Measurements from ENCODE around the gene SCARB1.
"Not testable (repeated sequence)": the region's sequence is repeated elsewhere in the genome, so short reads cannot be mapped to it uniquely, and the experiment has no call there.

The SCARB1 gene

DNA sequence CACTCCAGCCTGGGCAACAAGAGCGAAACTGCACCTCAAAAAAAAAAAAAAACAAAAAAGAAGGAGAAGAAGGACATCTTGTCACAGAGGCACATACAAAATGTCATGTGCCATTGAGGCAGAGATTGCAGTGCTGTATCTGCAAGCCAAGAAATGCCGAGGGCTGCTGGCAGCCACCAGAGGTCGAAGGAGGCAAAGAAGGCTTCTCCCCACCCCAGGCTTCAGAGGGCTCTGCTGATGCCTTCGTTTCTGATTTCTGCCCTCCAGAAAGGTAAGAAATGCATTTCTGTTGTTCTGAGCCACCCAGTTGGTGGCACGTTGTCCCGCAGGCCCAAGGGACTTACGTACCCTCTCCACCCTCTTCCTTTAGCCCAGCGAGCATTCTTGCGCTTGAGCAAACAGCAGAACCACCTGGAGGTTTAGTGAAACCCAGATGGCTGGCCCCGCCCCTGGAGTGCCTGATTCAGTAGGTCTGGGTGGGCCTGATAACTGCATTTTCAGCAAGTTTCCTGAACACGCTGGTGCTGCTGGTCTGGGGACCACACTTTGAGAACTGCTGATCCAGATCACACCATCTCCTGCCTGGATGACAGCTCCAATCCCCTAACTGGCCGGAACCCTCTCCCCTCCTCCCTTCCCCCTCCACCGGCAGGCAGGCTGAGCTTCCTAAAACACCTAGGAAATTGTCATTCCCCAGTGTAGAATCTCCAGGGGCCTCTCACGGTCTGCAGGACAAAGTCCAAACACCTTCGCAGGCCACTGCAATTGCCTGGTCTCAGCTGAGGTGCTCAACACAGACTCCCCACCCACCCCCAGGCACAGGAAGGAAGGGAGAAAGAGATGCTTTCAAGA is 21.1 kb upstream of the SCARB1 start:
- DNase-seq (ENCODE audit: extremely low spot score, insufficient read length, low read depth) (no peak), FAIRE-seq (peak; percentile 78)

GRCh38 chr12:124883263-124884130 is 19.8 kb upstream of the SCARB1 start:
- no peak for FAIRE-seq
- DNase-seq (ENCODE audit: extremely low spot score, insufficient read length, low read depth): no peak

- no peak for FAIRE-seq
- no peak for DNase-seq (ENCODE audit: extremely low spot score, insufficient read length, low read depth)
Measured at GRCh38 chr12:124881123-124881522, 17.5 kb upstream of the SCARB1 start.

DNA sequence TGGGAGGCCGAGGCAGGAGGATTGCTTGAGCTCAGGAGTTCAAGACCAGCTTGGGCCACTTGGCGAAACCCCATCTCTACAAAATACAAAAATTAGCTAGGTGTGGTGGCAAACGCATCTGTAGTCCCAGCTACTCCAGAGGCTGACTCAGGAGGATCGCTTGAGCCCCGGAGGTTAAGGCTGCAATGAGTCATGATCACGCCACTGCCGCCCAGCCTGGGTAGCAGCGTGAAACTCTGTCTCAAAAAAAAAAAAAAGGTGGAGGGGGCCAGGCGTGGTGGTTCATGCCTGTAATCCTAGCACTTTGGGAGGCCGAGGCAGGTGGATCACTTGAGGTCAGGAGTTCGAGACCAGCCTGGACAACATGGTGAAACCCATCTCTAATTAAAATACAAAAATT is 16.7 kb upstream of the SCARB1 start:
- not testable (repeated sequence) for FAIRE-seq; DNase-seq (ENCODE audit: extremely low spot score, insufficient read length, low read depth)

GRCh38 chr12:124878795-124879516 is 15.3 kb upstream of the SCARB1 start:
- DNase-seq (ENCODE audit: extremely low spot score, insufficient read length, low read depth) (no peak), FAIRE-seq (no peak)

DNA sequence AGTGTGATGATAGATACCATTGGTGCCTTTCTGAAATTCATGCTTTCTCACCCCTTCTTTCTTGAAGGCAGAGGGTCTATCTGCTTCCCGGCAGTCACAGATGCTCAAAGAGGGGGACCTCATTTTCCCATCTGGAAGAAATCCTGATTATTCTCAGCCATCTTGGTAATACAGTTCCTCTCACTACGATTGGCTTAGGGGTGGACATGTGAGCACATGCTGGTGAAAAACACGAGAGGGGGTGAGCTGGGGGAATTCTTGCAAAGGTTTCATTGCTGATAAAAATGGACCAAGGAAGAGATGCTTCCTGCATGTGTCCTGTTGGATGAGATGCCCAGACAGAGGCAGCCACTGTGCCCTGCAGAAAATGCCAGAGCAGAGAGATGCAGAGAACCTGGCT is 13.8 kb upstream of the SCARB1 start:
- FAIRE-seq (no peak), DNase-seq (ENCODE audit: extremely low spot score, insufficient read length, low read depth) (no peak)

- DNase-seq (ENCODE audit: extremely low spot score, insufficient read length, low read depth): no peak
- FAIRE-seq: peak; percentile 62
Measured at GRCh38 chr12:124876171-124876570, 12.5 kb upstream of the SCARB1 start.

DNA sequence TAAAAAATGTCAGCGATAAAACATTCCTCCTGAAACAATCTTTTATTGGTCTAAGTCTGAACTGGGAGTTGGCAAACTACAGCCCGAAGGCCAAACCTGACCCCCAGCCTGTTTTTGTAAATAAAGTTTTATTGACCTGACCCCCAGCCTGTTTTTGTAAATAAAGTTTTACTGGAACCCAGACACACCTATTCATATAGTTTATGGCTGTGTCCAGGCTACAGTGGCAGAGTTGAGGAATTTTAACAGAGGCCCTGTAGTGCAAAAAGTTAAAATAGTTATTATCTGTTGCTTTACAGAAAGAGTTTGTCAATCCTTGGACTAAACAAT is 12.1 kb upstream of the SCARB1 start:
- no peak for FAIRE-seq
- DNase-seq (ENCODE audit: extremely low spot score, insufficient read length, low read depth): no peak

GRCh38 chr12:124874988-124875802 is 11.5 kb upstream of the SCARB1 start:
- FAIRE-seq: no peak

DNA sequence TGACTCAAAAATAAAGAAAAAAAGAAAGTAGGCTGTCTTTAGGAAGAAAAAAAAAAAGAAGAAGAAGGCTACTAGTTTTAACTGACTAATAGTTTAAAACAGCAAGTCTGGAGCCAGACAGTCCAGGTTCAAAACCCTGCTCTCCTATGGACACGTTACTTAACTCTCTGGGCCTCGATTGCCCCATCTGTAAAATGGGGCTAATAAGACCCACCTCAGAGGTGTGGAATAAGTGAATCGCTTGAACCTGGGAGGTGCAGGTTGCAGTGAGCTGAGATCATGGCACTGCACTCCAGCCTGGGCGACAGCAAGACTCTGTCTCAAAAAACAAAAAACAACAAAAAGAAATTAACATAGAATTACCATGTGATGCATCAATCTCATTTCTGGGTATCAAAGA is 10.5 kb upstream of the SCARB1 start:
- DNase-seq (ENCODE audit: extremely low spot score, insufficient read length, low read depth) (no peak), FAIRE-seq (no peak)

More at GRCh38 chr12:124874988-124875802, 11.5 kb upstream of the SCARB1 start:
- DNase-seq (ENCODE audit: extremely low spot score, insufficient read length, low read depth): no peak

DNA sequence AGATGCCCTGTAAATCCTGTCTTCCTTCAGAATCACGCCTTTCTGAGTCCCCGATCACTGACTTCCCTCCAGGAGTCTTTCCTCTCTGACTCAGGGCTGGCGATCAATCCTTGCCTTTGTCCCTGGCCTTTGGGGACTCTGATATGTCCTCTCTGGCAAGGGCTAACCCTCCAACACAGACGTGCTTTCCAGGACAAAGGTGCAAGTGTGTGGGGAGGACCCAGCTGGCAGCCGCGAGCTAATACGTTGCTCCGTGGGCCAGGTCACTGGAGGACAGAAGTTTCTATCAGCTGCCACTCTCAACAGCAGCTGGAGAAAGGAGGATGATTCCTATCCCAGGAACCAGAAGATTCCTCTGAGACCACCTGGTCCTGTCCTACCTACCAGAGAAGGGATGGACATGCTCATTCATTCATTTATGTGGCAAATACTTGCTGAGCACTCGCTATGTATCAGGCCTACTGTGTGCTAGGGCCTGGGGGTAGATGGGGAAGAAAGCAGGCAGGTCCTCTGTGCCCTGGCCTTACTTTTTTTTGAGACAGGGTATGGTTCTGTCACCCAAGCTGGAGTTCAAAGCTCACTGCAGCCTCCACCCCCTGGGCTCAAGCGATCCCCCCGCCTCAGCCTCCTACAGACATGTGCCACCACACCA is 8.5 kb upstream of the SCARB1 start:
- FAIRE-seq (no peak), DNase-seq (ENCODE audit: extremely low spot score, insufficient read length, low read depth) (no peak)

DNA sequence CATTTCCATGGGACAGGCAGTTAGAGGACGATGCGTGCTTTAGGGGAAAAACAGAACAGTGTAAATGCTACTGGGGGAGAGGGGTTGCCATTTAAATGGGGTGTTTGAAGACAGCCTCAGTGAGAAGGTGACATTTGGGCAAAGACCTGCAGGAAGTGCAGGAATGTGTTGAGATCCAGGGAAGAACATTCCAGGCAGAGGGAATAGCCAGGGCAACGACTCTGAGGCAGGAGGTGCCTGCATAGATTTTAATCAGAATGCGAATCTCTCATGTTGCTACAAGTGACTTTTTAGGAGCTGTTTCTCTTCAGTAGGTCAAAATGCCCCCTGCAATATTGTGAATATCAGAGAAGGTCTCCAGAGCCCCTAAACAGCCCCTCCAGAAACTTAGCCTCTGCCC is 7.6 kb upstream of the SCARB1 start:
- DNase-seq (ENCODE audit: extremely low spot score, insufficient read length, low read depth) (no peak), FAIRE-seq (no peak)

- no peak for DNase-seq (ENCODE audit: extremely low spot score, insufficient read length, low read depth)
- no peak for FAIRE-seq
Measured at GRCh38 chr12:124870515-124870914, 6.9 kb upstream of the SCARB1 start.

DNA sequence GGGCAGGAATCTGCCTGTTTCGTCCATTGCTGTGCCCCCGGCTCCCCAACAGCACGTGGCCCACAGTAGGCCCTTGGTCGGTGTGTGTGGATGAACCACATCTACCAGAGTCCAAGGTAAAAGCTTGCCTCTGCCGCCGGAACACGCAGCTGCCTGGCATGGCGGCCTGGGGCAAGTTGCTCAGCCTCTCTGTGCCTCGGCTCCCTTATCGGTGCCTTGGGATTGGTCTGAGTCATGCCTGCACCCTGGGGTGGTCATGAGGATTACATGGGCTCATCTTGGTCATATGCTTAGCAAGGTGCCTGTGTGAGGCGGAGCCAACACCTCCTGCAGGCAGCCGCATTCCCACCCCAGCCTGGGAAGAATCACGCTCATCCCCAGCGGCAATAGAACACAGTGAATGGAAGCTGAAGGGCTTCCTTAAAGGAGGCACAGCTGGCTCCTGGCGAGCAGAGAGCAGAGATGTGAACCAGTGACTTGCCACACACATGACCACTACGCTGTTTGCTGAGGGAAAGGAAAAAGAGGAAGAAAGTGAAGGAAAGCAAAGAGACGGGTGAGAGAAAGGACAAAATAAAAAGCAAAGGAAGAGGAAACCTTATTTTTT is 5.5 kb upstream of the SCARB1 start:
- DNase-seq (ENCODE audit: extremely low spot score, insufficient read length, low read depth) (no peak), FAIRE-seq (no peak)

GRCh38 chr12:124868252-124869058 is 4.8 kb upstream of the SCARB1 start:
- no peak for FAIRE-seq

GRCh38 chr12:124867401-124867930 is 3.8 kb upstream of the SCARB1 start:
- FAIRE-seq (no peak), DNase-seq (ENCODE audit: extremely low spot score, insufficient read length, low read depth) (no peak)

More at GRCh38 chr12:124868252-124869058, 4.8 kb upstream of the SCARB1 start:
- DNase-seq (ENCODE audit: extremely low spot score, insufficient read length, low read depth): no peak

DNA sequence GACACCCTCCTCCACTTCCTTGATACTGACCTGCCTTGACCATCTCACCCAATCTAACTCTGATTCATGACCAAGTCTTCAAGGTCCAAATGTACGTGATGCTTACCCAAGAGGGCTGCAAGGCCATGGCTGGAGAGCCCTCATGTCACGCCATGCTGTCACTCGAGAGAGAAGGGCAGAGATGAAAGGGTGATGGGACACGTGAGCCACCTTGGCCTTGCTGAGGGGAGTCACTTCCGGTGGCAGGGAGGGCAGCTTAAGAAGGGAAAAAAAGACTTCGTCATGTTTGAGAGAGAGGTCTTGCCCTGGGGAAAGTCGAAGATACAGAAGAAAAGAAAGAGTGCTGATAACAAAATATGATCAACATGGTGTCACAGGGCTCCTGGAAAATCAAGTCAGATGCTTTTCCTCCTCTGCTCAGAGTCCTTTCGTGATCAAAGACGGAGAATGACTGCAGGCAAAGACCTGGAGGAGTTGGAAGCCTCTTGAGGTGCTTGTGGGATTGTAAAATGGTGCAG is 3.3 kb upstream of the SCARB1 start:
- no peak for FAIRE-seq
- no peak for DNase-seq (ENCODE audit: extremely low spot score, insufficient read length, low read depth)

All from GM18507 (cell line).